Fibroblast of lung (primary cell): ENCODE data around the gene ALPK3. TPM values are rescaled to one million over a fixed set of nuclear protein-coding genes. Genes with fewer than 3 reads are reported as not detected.

ENCODE experiments used
- DNase-seq, 2 donors: peaks; one replicate each; pipeline versions ENCODE4 v3.0.0 to v3.0.0-alpha.2; 2010; ENCODE audit warnings: low read depth in 2 of 2
- H2AFZ ChIP-seq: 2 replicates; pipeline ENCODE4 v1.5.1; 2012; ENCODE audit warnings: low read length, control low read depth, inconsistent platforms
- H3K27ac ChIP-seq: 2 replicates; pipeline ENCODE4 v1.5.1; 2011; ENCODE audit warnings: low read length, control low read depth; ENCODE audit not compliant: insufficient read depth
- H3K27me3 ChIP-seq: 2 replicates; pipeline ENCODE4 v1.5.1; 2011; ENCODE audit warnings: mild to moderate bottlenecking, low read length; ENCODE audit not compliant: control insufficient read depth, insufficient read depth
- H3K36me3 ChIP-seq: 2 replicates; pipeline ENCODE4 v1.5.1; 2011; ENCODE audit warnings: low read length; ENCODE audit not compliant: control insufficient read depth, insufficient read depth
- H3K4me1 ChIP-seq: 2 replicates; pipeline ENCODE4 v1.5.1; 2011; ENCODE audit warnings: low read length; ENCODE audit not compliant: control insufficient read depth, insufficient read depth; ENCODE audit errors: extremely low read depth
- H3K4me2 ChIP-seq: 2 replicates; pipeline ENCODE4 v1.5.1; 2011; ENCODE audit warnings: low read length, control low read depth; ENCODE audit not compliant: insufficient read depth; ENCODE audit errors: extremely low read depth
- H3K4me3 ChIP-seq, 4 experiments: fragments of 200-600 bp in 1 of 4; sonication (generic) in 1 of 4; replicated peaks in 1 of 4; 2 replicates each; pipeline ENCODE4 v1.5.1; 2011 to 2016; ENCODE audit warnings: low read length in 4 of 4, low read depth in 3 of 4, mild to moderate bottlenecking in 3 of 4, control low read depth in 2 of 4, inconsistent platforms in 1 of 4, mixed read lengths in 1 of 4; ENCODE audit not compliant: insufficient read depth in 1 of 4; ENCODE audit errors: control extremely low read depth in 1 of 4
- H3K79me2 ChIP-seq: 2 replicates; pipeline ENCODE4 v1.5.1; 2012; ENCODE audit warnings: mild to moderate bottlenecking, low read length, inconsistent platforms; ENCODE audit not compliant: control insufficient read depth, insufficient read depth
- H3K9ac ChIP-seq: 2 replicates; pipeline ENCODE4 v1.5.1; 2011; ENCODE audit warnings: mild to moderate bottlenecking, low read length, control low read depth; ENCODE audit not compliant: insufficient read depth
- H3K9me3 ChIP-seq: 2 replicates; pipeline ENCODE4 v1.5.1; 2012; ENCODE audit warnings: low read depth, low read length; ENCODE audit not compliant: control insufficient read depth, insufficient read depth
- H4K20me1 ChIP-seq: 2 replicates; pipeline ENCODE4 v1.5.1; 2011; ENCODE audit warnings: low read length; ENCODE audit not compliant: control insufficient read depth, insufficient read depth; ENCODE audit errors: extremely low read depth
- CTCF ChIP-seq, 2 donors: IDR thresholded peaks in 1 of 2; conservative IDR thresholded peaks in 1 of 2; 1 replicate in 1 of 2; 2 replicates in 1 of 2; pipeline ENCODE4 v1.5.1; 2011 to 2012; ENCODE audit warnings: low read length in 2 of 2, control low read depth in 1 of 2, inconsistent platforms in 1 of 2, low read depth in 1 of 2, mild to moderate bottlenecking in 1 of 2
- EZH2 ChIP-seq: IDR thresholded peaks from 2 replicates; pipeline ENCODE4 v1.5.1; 2012; ENCODE audit warnings: low read length, control low read depth, mild to moderate bottlenecking; ENCODE audit errors: missing control alignments
- polyA plus RNA-seq, 2 donors: library from polyadenylated mRNA; depleted of rRNA in 1 of 2; stranded (reverse) in 1 of 2; unstranded in 1 of 2; fragments of >200 nt; gene quantifications; 2 replicates each; pipeline ENCODE4 v1.2.1, GENCODE V29; 2011 to 2012; ENCODE audit warnings: missing spikeins in 1 of 2
- total RNA-seq: library from RNA; depleted of rRNA; stranded (reverse); fragments of >200 nt; gene quantifications from 2 replicates; pipeline ENCODE4 v1.2.1, GENCODE V29; 2014

Gene ALPK3
- total and polyA plus RNA-seq, 2 donors (not counting 1 experiment from before 2014, with no cell fraction given) = 0.03 to 0.50 TPM

- no peak for DNase-seq
- H4K20me1 ChIP-seq = no peaks in the 10 kb centered on the region
- H3K4me3 ChIP-seq = no peak overlapping the region
- H3K36me3 ChIP-seq = peaks cover 26% of the 10 kb centered on the region
- H3K9ac ChIP-seq = no peak overlapping the region
- no peaks in the 10 kb centered on the region for H3K4me1 ChIP-seq
- no peak overlapping the region for H3K4me2 ChIP-seq
- no peak overlapping the region for H2AFZ ChIP-seq
- TF ChIP-seq CTCF (conservative IDR thresholded peaks at IDR 0.05 in 1 of 2, IDR thresholded peaks at IDR 0.05 in 1 of 2; ENCODE audit: low read depth in 1 of 2, low read length in 2 of 2) (no peak), EZH2 (no peak)
- H3K79me2 ChIP-seq = no peaks in the 10 kb centered on the region
- H3K27me3 ChIP-seq = no peaks in the 10 kb centered on the region
- H3K9me3 ChIP-seq = no peaks in the 10 kb centered on the region
- H3K27ac ChIP-seq = no peak overlapping the region
These were observed 18.7 kb upstream of the ALPK3 start for GRCh38 chr15:84798436-84798946.

GRCh38 chr15:84799511-84800187, 17.5 kb upstream of the ALPK3 start:
- H2AFZ ChIP-seq = no peak overlapping the region
- peaks cover 27% of the 10 kb centered on the region for H3K36me3 ChIP-seq
- no peak overlapping the region for H3K4me3 ChIP-seq

GRCh38 chr15:84800365-84800806, 16.8 kb upstream of the ALPK3 start:
- no peak for TF ChIP-seq EZH2
- TF ChIP-seq CTCF (conservative IDR thresholded peaks at IDR 0.05 in 1 of 2, IDR thresholded peaks at IDR 0.05 in 1 of 2; ENCODE audit: low read depth in 1 of 2, low read length in 2 of 2) = no peak
- H3K4me3 ChIP-seq = no peak overlapping the region
- no peaks in the 10 kb centered on the region for H3K4me1 ChIP-seq
- H3K27me3 ChIP-seq = no peaks in the 10 kb centered on the region
- no peaks in the 10 kb centered on the region for H3K9me3 ChIP-seq
- H3K36me3 ChIP-seq = peaks cover 27% of the 10 kb centered on the region
- H4K20me1 ChIP-seq = no peaks in the 10 kb centered on the region
- no peak for DNase-seq
- no peaks in the 10 kb centered on the region for H3K79me2 ChIP-seq
- H2AFZ ChIP-seq = no peak overlapping the region
- H3K27ac ChIP-seq = no peak overlapping the region
- no peak overlapping the region for H3K9ac ChIP-seq
- no peak overlapping the region for H3K4me2 ChIP-seq

More at GRCh38 chr15:84799511-84800187, 17.5 kb upstream of the ALPK3 start:
- Histone ChIP-seq H3K9ac (no peak overlapping the region), H4K20me1 (no peaks in the 10 kb centered on the region), H3K4me2 (no peak overlapping the region), H3K4me1 (no peaks in the 10 kb centered on the region), H3K27ac (no peak overlapping the region), H3K27me3 (no peaks in the 10 kb centered on the region), H3K79me2 (no peaks in the 10 kb centered on the region), H3K9me3 (no peaks in the 10 kb centered on the region)
- TF ChIP-seq CTCF (conservative IDR thresholded peaks at IDR 0.05 in 1 of 2, IDR thresholded peaks at IDR 0.05 in 1 of 2; ENCODE audit: low read depth in 1 of 2, low read length in 2 of 2) (no peak), EZH2 (no peak)
- no peak for DNase-seq
